Measurements from ENCODE around the gene CEMIP.

DNA sequence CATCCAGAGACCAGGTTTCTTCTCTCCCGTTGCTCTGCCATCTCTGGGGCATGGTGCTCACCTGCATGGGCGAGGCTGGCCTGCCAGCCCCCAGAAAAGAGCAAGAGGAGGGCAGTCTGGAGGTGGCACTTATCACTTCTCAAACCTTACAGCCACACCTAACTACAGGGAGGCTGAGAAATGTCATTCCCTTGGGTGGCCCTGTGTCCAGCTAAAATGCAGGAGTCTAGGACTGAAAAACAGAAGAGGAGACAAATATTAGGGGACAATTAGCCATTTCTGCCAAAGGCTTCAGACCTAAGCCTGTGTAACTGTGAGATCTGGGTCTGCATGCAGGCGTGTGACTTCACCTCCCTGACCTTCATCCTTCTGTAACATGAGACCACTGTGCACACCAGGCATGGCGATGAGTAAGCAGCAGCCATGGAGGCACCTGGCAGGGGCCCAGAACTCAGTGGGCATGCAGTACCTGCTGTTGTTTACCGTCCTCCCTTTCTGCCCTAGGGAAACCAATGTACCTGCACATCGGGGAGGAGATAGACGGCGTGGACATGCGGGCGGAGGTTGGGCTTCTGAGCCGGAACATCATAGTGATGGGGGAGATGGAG is 127.1 kb downstream of the CEMIP start:
- TF ChIP-seq JUND (IDR thresholded peaks at IDR 0.05; ENCODE audit: low read length) (no peak), POLR2A (IDR thresholded peaks at IDR 0.05; ENCODE audit: control extremely low read depth in 1 of 2, low read depth in 2 of 2, low read length in 2 of 2) (no peak), E2F6 (IDR thresholded peaks at IDR 0.05) (no peak), EGR1 (IDR thresholded peaks at IDR 0.05; ENCODE audit: borderline replicate concordance, low read depth, low read length) (no peak), EZH2 (IDR thresholded peaks at IDR 0.05; ENCODE audit: low read depth, low read length, severe bottlenecking) (no peak)
- TF ChIP-seq, protein P1, sequence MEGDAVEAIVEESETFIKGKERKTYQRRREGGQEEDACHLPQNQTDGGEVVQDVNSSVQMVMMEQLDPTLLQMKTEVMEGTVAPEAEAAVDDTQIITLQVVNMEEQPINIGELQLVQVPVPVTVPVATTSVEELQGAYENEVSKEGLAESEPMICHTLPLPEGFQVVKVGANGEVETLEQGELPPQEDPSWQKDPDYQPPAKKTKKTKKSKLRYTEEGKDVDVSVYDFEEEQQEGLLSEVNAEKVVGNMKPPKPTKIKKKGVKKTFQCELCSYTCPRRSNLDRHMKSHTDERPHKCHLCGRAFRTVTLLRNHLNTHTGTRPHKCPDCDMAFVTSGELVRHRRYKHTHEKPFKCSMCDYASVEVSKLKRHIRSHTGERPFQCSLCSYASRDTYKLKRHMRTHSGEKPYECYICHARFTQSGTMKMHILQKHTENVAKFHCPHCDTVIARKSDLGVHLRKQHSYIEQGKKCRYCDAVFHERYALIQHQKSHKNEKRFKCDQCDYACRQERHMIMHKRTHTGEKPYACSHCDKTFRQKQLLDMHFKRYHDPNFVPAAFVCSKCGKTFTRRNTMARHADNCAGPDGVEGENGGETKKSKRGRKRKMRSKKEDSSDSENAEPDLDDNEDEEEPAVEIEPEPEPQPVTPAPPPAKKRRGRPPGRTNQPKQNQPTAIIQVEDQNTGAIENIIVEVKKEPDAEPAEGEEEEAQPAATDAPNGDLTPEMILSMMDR (IDR thresholded peaks at IDR 0.05; ENCODE audit: control extremely low read depth in 1 of 3, insufficient read depth in 1 of 3, low read depth in 1 of 3, low read length in 3 of 3) = no peak
- TF ChIP-seq, protein P2, sequence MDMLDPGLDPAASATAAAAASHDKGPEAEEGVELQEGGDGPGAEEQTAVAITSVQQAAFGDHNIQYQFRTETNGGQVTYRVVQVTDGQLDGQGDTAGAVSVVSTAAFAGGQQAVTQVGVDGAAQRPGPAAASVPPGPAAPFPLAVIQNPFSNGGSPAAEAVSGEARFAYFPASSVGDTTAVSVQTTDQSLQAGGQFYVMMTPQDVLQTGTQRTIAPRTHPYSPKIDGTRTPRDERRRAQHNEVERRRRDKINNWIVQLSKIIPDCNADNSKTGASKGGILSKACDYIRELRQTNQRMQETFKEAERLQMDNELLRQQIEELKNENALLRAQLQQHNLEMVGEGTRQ (IDR thresholded peaks at IDR 0.05; ENCODE audit: low read length) = no peak
